T-helper 17 cell (primary cell): ENCODE data around the gene MRAS. TPM values are rescaled to one million over a fixed set of nuclear protein-coding genes. Genes with fewer than 3 reads are reported as not detected.
"Not testable (repeated sequence)": the region's sequence is repeated elsewhere in the genome, so short reads cannot be mapped to it uniquely, and the experiment has no call there.

Experiments used
- ATAC-seq: fragments of 150-1000 bp; cut with Tn5 transposase; 2 replicates; pipeline ENCODE4 v1.10.0; 2021; ENCODE audit warnings: mild to moderate bottlenecking, moderate library complexity
- DNase-seq, 3 donors: peaks; one replicate each; pipeline versions ENCODE4 v3.0.0 to v3.0.0-alpha.2; 2020 to 2021
- H3K9me3 ChIP-seq: one replicate; pipeline ENCODE4 v1.7.0; 2013; ENCODE audit warnings: low read length, mild to moderate bottlenecking; ENCODE audit not compliant: control insufficient read depth, poor library complexity, severe bottlenecking
- H3K27ac Mint-ChIP-seq: one replicate; pipeline ENCODE4 v1.8.0; 2022; ENCODE audit warnings: mild to moderate bottlenecking, moderate library complexity, mixed read lengths
- H3K27me3 Mint-ChIP-seq: one replicate; pipeline ENCODE4 v1.8.0; 2022; ENCODE audit warnings: mixed read lengths
- H3K36me3 Mint-ChIP-seq: one replicate; pipeline ENCODE4 v1.8.0; 2022; ENCODE audit warnings: low read depth, mixed read lengths
- H3K4me1 Mint-ChIP-seq: one replicate; pipeline ENCODE4 v1.8.0; 2022; ENCODE audit warnings: mild to moderate bottlenecking, mixed read lengths
- H3K4me3 Mint-ChIP-seq: one replicate; pipeline ENCODE4 v1.8.0; 2022; ENCODE audit warnings: mild to moderate bottlenecking, moderate library complexity, mixed read lengths
- total RNA-seq, 4 donors: library from RNA in 2 of 4; stranded (reverse) in 2 of 4; gene quantifications; one replicate each; pipeline ENCODE4 v1.2.3 and lab custom pipeline; 2022 to 2026

The MRAS gene
- total RNA-seq, 2 donors from 2014 or later, result 0.13 to 1.6 TPM

DNA sequence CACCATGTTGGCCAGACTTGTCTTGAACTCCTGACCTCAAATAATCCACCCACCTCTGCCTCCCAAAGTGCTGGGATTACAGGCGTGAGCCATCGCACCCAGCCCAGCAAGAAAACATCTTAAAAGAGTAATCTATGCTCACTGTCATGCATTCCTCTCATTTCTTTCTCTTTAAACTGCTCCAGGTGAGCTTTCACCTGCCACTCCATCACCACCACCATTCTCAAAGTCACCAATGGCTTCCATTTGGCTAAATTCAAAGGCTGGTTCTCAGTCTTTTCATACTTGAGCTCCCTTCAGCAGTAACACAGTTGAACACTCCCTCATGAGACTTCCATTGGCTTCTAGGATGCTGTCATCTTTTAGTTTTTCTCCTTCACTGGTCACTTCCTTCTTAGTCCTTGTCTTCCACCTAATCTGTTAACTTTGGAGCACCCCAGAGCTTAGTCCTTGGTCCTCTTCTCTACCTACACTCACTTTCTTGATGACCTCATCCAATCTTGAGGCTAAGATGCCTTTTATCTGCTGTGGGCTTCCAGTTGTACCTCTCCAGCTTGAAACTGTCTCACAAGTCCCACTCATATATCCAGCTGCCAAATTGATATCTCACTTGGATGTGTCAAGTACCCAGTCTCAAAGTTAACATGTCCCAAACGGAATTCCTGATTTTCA, 59.0 kb downstream of the MRAS start:
- Mint-ChIP-seq H3K4me3 (no peak overlapping the region), H3K27me3 (peaks cover 40% of the 10 kb centered on the region), H3K4me1 (peaks cover 3% of the 10 kb centered on the region), H3K27ac (no peak overlapping the region), H3K36me3 (peaks cover 4% of the 10 kb centered on the region)
- ATAC-seq, result no peak
- no peaks in the 10 kb centered on the region for H3K9me3 ChIP-seq
- no peak for DNase-seq

- no peaks in the 10 kb centered on the region for H3K9me3 ChIP-seq
- H3K4me3 Mint-ChIP-seq, result no peak overlapping the region
- H3K36me3 Mint-ChIP-seq, result peaks cover 4% of the 10 kb centered on the region
- H3K27me3 Mint-ChIP-seq, result peaks cover 52% of the 10 kb centered on the region
- peaks cover 2% of the 10 kb centered on the region for H3K4me1 Mint-ChIP-seq
- H3K27ac Mint-ChIP-seq, result no peak overlapping the region
- no peak for DNase-seq
- ATAC-seq, result no peak
Observed at GRCh38 chr3:138408751-138409570, 60.6 kb downstream of the MRAS start.

DNA sequence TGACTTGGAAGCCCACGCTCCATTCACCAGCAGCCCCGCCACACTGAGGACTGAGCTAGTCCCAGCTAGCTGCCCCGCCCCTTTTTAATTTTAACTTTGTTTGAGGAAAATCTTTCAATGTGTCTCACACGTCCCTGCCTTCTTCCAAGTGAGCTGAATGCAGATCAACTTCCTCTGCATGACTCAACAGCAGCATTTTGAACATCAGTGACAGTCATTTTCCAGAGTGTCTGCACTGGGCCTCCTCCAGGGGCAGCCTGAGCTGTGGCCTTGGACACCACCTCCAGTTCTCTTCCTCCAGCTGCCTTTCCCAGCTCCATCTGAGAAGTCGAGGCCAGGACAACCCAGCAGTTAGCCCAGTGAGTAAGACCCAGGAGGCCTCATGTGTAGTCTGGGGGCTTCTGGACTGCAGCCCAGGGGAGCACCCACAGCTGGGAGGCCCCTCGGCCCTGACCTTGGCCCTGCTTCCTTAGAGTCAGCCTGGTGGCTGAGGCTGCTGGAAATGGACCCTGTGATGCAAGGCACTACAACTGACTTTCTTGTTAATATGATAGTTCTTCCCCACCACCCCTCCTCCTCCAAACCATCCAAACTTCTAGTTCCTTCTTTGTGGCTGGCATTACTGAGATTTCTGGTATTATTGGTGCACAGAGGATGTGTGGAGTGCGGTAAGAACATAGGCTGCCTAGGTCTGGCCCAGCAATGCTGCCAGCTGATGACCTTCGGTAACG, 64.6 kb downstream of the MRAS start:
- no peak for ATAC-seq
- no peak for DNase-seq
- no peaks in the 10 kb centered on the region for H3K9me3 ChIP-seq
- H3K36me3 Mint-ChIP-seq, result peaks cover 1% of the 10 kb centered on the region
- no peak overlapping the region for H3K27ac Mint-ChIP-seq
- H3K4me1 Mint-ChIP-seq, result peaks cover 10% of the 10 kb centered on the region
- peaks cover 52% of the 10 kb centered on the region for H3K27me3 Mint-ChIP-seq
- H3K4me3 Mint-ChIP-seq, result no peak overlapping the region

DNA sequence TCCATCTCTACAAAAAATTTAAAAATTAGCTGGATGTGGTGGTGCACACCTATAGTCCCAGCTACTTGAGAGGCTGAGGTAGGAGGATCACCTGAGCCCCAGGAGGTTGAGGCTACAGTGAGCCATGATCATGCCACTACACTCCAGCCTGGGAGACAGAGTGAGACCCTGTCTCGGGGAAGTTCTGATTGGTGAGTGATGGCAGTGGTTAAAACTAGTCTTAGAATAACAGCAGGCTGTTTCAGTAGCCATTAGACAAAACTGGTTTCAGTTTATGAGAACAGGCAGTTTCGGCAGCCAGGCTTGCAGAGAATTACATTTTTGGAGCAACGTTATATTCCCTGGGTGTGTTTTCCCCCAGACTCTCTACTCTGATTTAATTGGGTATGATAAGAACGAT, 67.9 kb downstream of the MRAS start:
- not testable (repeated sequence) for H3K9me3 ChIP-seq

DNA sequence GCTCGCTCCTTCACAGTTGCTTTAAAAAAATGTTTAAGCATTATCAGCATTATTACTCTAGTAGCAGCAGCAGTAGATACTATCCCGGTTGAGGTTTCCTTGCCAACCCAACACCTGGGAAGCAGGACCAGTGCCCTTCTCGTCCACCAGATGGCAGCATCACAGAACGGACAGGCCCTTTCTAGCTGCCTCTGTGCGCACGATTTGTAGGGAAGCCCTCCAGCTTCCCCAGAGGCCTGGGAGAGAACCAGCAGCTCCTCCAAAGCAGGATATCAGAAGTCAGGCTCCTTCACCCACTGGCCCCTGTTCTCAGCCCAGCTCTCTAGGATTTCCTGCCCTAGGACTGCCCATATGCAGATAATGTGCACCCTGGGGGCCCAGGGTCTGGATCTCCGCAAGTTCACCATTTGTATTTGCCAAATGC, 69.2 kb downstream of the MRAS start:
- Mint-ChIP-seq H3K36me3 (no peaks in the 10 kb centered on the region), H3K4me3 (no peak overlapping the region), H3K4me1 (peaks cover 10% of the 10 kb centered on the region), H3K27me3 (peaks cover 48% of the 10 kb centered on the region), H3K27ac (no peak overlapping the region)
- DNase-seq (peak; percentile 20 to 49 (median 25)), ATAC-seq (peak; percentile 80)
- H3K9me3 ChIP-seq, result no peaks in the 10 kb centered on the region

More for the DNA sequence above, 67.9 kb downstream of the MRAS start:
- not testable (repeated sequence) for H3K4me3 Mint-ChIP-seq, H3K27ac Mint-ChIP-seq, H3K36me3 Mint-ChIP-seq, ATAC-seq, DNase-seq
- Mint-ChIP-seq H3K27me3 (peaks cover 48% of the 10 kb centered on the region), H3K4me1 (peaks cover 10% of the 10 kb centered on the region)

- no peak overlapping the region for H3K27ac Mint-ChIP-seq
- no peak overlapping the region for H3K4me3 Mint-ChIP-seq
- H3K27me3 Mint-ChIP-seq, result peaks cover 38% of the 10 kb centered on the region
- H3K9me3 ChIP-seq, result no peaks in the 10 kb centered on the region
- H3K4me1 Mint-ChIP-seq, result peaks cover 10% of the 10 kb centered on the region
- H3K36me3 Mint-ChIP-seq, result no peaks in the 10 kb centered on the region
- DNase-seq, result no peak
- no peak for ATAC-seq
Observed at GRCh38 chr3:138418601-138419206, 70.3 kb downstream of the MRAS start.

DNA sequence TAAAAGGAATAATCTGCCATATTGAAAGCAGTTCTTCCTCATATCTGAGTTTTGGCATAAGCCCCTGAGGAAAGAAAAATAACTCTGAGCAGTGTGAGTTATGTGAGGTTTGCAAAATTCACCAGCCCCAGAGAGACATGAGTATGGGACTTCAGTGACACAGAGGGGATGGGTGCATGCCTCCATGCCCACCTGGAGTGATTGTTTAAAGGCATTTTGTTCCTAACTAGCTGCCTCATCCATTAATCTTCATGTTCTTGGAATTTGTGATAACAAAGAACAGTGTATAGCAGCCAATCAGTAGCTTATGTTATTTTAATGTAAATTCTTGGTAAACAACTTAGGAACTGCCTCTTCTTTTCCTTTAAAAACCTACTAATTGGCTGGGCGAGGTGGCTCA, 74.9 kb downstream of the MRAS start:
- Mint-ChIP-seq H3K4me3 (no peak overlapping the region), H3K27ac (no peak overlapping the region), H3K36me3 (no peaks in the 10 kb centered on the region), H3K4me1 (no peaks in the 10 kb centered on the region), H3K27me3 (peaks cover 9% of the 10 kb centered on the region)
- ATAC-seq (no peak), DNase-seq (no peak)
- no peaks in the 10 kb centered on the region for H3K9me3 ChIP-seq

GRCh38 chr3:138424323-138424722, 75.9 kb downstream of the MRAS start:
- Mint-ChIP-seq H3K4me3 (no peak overlapping the region), H3K36me3 (no peaks in the 10 kb centered on the region), H3K27me3 (peaks cover 9% of the 10 kb centered on the region), H3K4me1 (no peaks in the 10 kb centered on the region), H3K27ac (no peak overlapping the region)
- no peaks in the 10 kb centered on the region for H3K9me3 ChIP-seq
- DNase-seq (no peak), ATAC-seq (no peak)

DNA sequence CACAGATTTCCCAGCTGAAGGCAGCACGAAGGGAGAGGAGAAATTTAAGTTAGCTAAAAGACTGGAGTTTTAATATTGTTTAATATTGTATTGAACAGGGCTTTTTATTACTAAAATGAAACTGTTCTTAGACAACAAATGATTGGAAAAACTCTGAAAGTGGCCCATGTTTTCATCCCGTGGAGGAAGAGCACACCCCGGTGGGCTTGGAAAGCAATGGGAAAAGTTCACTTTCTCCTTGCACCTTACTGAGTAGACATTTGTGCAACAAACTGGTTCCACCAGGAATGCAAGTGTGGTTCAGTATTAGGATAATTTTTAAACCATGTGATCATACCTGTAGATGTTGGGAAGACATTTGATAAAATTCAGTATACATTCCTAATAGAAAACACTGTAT, 77.8 kb downstream of the MRAS start:
- H3K27me3 Mint-ChIP-seq, result peaks cover under 1% of the 10 kb centered on the region
- no peak overlapping the region for H3K4me3 Mint-ChIP-seq
- DNase-seq (no peak), ATAC-seq (no peak)
- no peaks in the 10 kb centered on the region for H3K4me1 Mint-ChIP-seq
- H3K9me3 ChIP-seq, result no peaks in the 10 kb centered on the region
- H3K27ac Mint-ChIP-seq, result no peak overlapping the region
- no peaks in the 10 kb centered on the region for H3K36me3 Mint-ChIP-seq

- not testable (repeated sequence) for H3K9me3 ChIP-seq, H3K27me3 Mint-ChIP-seq, H3K36me3 Mint-ChIP-seq, H3K27ac Mint-ChIP-seq, H3K4me3 Mint-ChIP-seq, H3K4me1 Mint-ChIP-seq, ATAC-seq, DNase-seq
Observed at GRCh38 chr3:138426754-138427153, 78.4 kb downstream of the MRAS start.

- H3K27ac Mint-ChIP-seq, result no peak overlapping the region
- DNase-seq (no peak), ATAC-seq (no peak)
- H3K27me3 Mint-ChIP-seq, result peaks cover 26% of the 10 kb centered on the region
- H3K4me1 Mint-ChIP-seq, result peaks cover 6% of the 10 kb centered on the region
- peaks cover 2% of the 10 kb centered on the region for H3K36me3 Mint-ChIP-seq
- no peaks in the 10 kb centered on the region for H3K9me3 ChIP-seq
- H3K4me3 Mint-ChIP-seq, result no peak overlapping the region
Observed at GRCh38 chr3:138429665-138430064, 81.3 kb downstream of the MRAS start.

DNA sequence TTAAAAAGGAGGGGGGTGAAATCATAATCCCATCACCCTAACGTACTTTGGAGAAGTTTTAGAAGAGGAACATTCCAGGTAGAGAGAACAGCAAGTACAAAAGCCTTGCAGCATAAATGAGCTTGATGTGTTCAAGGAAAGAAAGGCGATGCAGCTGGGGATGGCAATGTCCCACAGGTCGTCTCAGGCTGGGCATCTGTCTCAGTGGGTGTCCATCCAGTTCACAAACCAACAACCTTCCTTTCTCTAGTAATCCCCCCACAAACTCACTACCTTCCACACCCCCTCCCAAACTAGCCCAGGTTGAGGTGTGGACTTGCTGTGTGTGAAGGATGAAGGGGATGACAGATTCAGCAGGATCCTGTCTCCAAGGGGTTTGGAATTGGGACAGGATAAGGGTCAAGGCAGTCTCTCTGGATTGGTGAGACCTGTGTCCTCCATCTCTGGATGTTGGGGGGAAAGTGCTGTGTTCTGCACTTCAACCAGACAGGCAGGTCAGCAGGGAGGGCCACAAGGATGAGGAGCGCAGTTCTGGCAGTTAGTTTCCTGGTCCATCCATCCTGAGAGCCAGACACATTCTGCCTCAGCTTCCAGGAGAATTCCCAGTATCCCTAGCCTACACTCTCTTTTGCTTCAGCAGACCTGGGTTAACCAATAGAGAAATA, 84.3 kb downstream of the MRAS start:
- H3K9me3 ChIP-seq, result no peaks in the 10 kb centered on the region
- Mint-ChIP-seq H3K27me3 (peaks cover 47% of the 10 kb centered on the region), H3K36me3 (peaks cover 2% of the 10 kb centered on the region), H3K27ac (no peak overlapping the region), H3K4me3 (peak overlapping the region; percentile 25), H3K4me1 (peaks cover 8% of the 10 kb centered on the region)
- ATAC-seq (no peak), DNase-seq (no peak)
